Natural killer cell treated with Interleukin-12 subunit alpha and Interleukin-12 subunit beta and Interleukin-15 and Interleukin-18, amount 100 ng/mL, for 72 hours (primary cell): ENCODE measurements around the gene B3GAT1. TPM values are rescaled to one million over a fixed set of nuclear protein-coding genes. Genes with fewer than 3 reads are reported as not detected.

Source experiments
- ATAC-seq, 2 donors: fragments of 150-1000 bp; cut with Tn5 transposase in 1 of 2; sonication (Bioruptor Pico), chemical (Tn5 transposase) in 1 of 2; 2 replicates each; pipeline ENCODE4 v1.10.0; 2021
- DNase-seq: peaks from one replicate; pipeline ENCODE4 v3.0.0; 2022; ENCODE audit warnings: low spot score
- H3K27ac Mint-ChIP-seq, 2 donors: 1 replicate in 1 of 2; 2 replicates in 1 of 2; pipeline ENCODE4 v1.8.0; 2022; ENCODE audit warnings: mixed read lengths in 2 of 2, mild to moderate bottlenecking in 1 of 2, moderate library complexity in 1 of 2
- H3K27me3 Mint-ChIP-seq, 2 donors: 1 replicate in 1 of 2; 2 replicates in 1 of 2; pipeline ENCODE4 v1.8.0; 2022; ENCODE audit warnings: mixed read lengths in 2 of 2
- H3K36me3 Mint-ChIP-seq: one replicate; pipeline ENCODE4 v1.8.0; 2022; ENCODE audit warnings: mixed read lengths
- H3K4me1 Mint-ChIP-seq, 2 donors: 1 replicate in 1 of 2; 2 replicates in 1 of 2; pipeline ENCODE4 v1.8.0; 2022; ENCODE audit warnings: low read depth in 2 of 2, mixed read lengths in 2 of 2, mild to moderate bottlenecking in 1 of 2
- H3K4me3 Mint-ChIP-seq: one replicate; pipeline ENCODE4 v1.8.0; 2022; ENCODE audit warnings: mixed read lengths
- H3K9me3 Mint-ChIP-seq: 2 replicates; pipeline ENCODE4 v1.8.0; 2022; ENCODE audit warnings: mixed read lengths
- total RNA-seq, 2 donors: library from RNA; stranded (reverse); gene quantifications; one replicate each; pipeline ENCODE4 v1.2.3, GENCODE V29; 2022

The B3GAT1 gene
- total RNA-seq, 2 donors from 2014 or later = 5.4 to 10.2 TPM

GRCh38 chr11:134433251-134433650, 21.2 kb upstream of the B3GAT1 start:
- Mint-ChIP-seq H3K4me1 (peaks cover 0 to 4% of the 10 kb centered on the region in 2 donors), H3K27ac (no peak overlapping the region), H3K27me3 (peaks cover 0 to 2% of the 10 kb centered on the region in 2 donors), H3K36me3 (no peaks in the 10 kb centered on the region), H3K4me3 (no peak overlapping the region), H3K9me3 (no peaks in the 10 kb centered on the region)
- DNase-seq (no peak), ATAC-seq (no peak)

- no peak for ATAC-seq
- Mint-ChIP-seq H3K4me3 (no peak overlapping the region), H3K9me3 (no peaks in the 10 kb centered on the region), H3K36me3 (no peaks in the 10 kb centered on the region), H3K4me1 (peaks cover 0 to 4% of the 10 kb centered on the region in 2 donors), H3K27ac (no peak overlapping the region), H3K27me3 (peaks cover 0 to 2% of the 10 kb centered on the region in 2 donors)
- no peak for DNase-seq
These were observed 20.7 kb upstream of the B3GAT1 start for GRCh38 chr11:134432776-134433175.

GRCh38 chr11:134429106-134429505, 17.1 kb upstream of the B3GAT1 start:
- ATAC-seq (no peak), DNase-seq (no peak)
- no peaks in the 10 kb centered on the region for H3K9me3 Mint-ChIP-seq
- no peaks in the 10 kb centered on the region for H3K36me3 Mint-ChIP-seq
- peaks cover 0 to 8% of the 10 kb centered on the region in 2 donors for H3K27me3 Mint-ChIP-seq
- H3K27ac Mint-ChIP-seq = no peak overlapping the region
- H3K4me3 Mint-ChIP-seq = no peak overlapping the region
- H3K4me1 Mint-ChIP-seq = peaks cover 0 to 4% of the 10 kb centered on the region in 2 donors

GRCh38 chr11:134425816-134426536, 13.9 kb upstream of the B3GAT1 start:
- H3K9me3 Mint-ChIP-seq = no peaks in the 10 kb centered on the region
- peaks cover 0 to 6% of the 10 kb centered on the region in 2 donors for H3K27me3 Mint-ChIP-seq
- H3K4me3 Mint-ChIP-seq = no peak overlapping the region
- H3K4me1 Mint-ChIP-seq = peaks cover 0 to 9% of the 10 kb centered on the region in 2 donors
- no peak overlapping the region for H3K27ac Mint-ChIP-seq
- DNase-seq = no peak
- ATAC-seq = no peak
- no peaks in the 10 kb centered on the region for H3K36me3 Mint-ChIP-seq

GRCh38 chr11:134425413-134425812, 13.4 kb upstream of the B3GAT1 start:
- H3K9me3 Mint-ChIP-seq = no peaks in the 10 kb centered on the region
- H3K27ac Mint-ChIP-seq = no peak overlapping the region
- H3K4me1 Mint-ChIP-seq = peaks cover 0 to 9% of the 10 kb centered on the region in 2 donors

GRCh38 chr11:134423106-134423505, 11.1 kb upstream of the B3GAT1 start:
- H3K4me1 Mint-ChIP-seq = peaks cover 0 to 11% of the 10 kb centered on the region in 2 donors
- no peaks in the 10 kb centered on the region for H3K9me3 Mint-ChIP-seq
- no peak overlapping the region for H3K4me3 Mint-ChIP-seq
- H3K27ac Mint-ChIP-seq = no peak overlapping the region
- no peaks in the 10 kb centered on the region for H3K36me3 Mint-ChIP-seq
- H3K27me3 Mint-ChIP-seq = peaks cover 0 to 6% of the 10 kb centered on the region in 2 donors
- ATAC-seq = no peak
- no peak for DNase-seq

More at GRCh38 chr11:134425413-134425812, 13.4 kb upstream of the B3GAT1 start:
- DNase-seq (no peak), ATAC-seq (no peak)
- H3K36me3 Mint-ChIP-seq = no peaks in the 10 kb centered on the region
- peaks cover 0 to 6% of the 10 kb centered on the region in 2 donors for H3K27me3 Mint-ChIP-seq
- no peak overlapping the region for H3K4me3 Mint-ChIP-seq

GRCh38 chr11:134417871-134418840, 6.1 kb upstream of the B3GAT1 start:
- H3K27me3 Mint-ChIP-seq = peaks cover 4 to 9% of the 10 kb centered on the region in 2 donors
- DNase-seq (no peak), ATAC-seq (no peak)
- H3K27ac Mint-ChIP-seq = no peak overlapping the region
- H3K4me3 Mint-ChIP-seq = no peak overlapping the region
- H3K9me3 Mint-ChIP-seq = no peaks in the 10 kb centered on the region
- peaks cover 12 to 13% of the 10 kb centered on the region in 2 donors for H3K4me1 Mint-ChIP-seq
- H3K36me3 Mint-ChIP-seq = no peaks in the 10 kb centered on the region

GRCh38 chr11:134416726-134417125, 4.7 kb upstream of the B3GAT1 start:
- H3K36me3 Mint-ChIP-seq = no peaks in the 10 kb centered on the region
- peaks cover 7 to 13% of the 10 kb centered on the region in 2 donors for H3K4me1 Mint-ChIP-seq
- no peaks in the 10 kb centered on the region for H3K9me3 Mint-ChIP-seq
- H3K27ac Mint-ChIP-seq = no peak overlapping the region
- H3K4me3 Mint-ChIP-seq = no peak overlapping the region
- no peak for DNase-seq
- peaks cover 4 to 9% of the 10 kb centered on the region in 2 donors for H3K27me3 Mint-ChIP-seq
- no peak for ATAC-seq

- no peak for DNase-seq
- H3K27me3 Mint-ChIP-seq = peaks cover 4 to 12% of the 10 kb centered on the region in 2 donors
- no peak overlapping the region for H3K27ac Mint-ChIP-seq
- ATAC-seq = no peak
- H3K9me3 Mint-ChIP-seq = no peaks in the 10 kb centered on the region
- H3K4me3 Mint-ChIP-seq = no peak overlapping the region
- H3K4me1 Mint-ChIP-seq = peaks cover 16 to 25% of the 10 kb centered on the region in 2 donors
- H3K36me3 Mint-ChIP-seq = no peaks in the 10 kb centered on the region
These were observed 3.0 kb upstream of the B3GAT1 start for GRCh38 chr11:134414766-134415765.

- Mint-ChIP-seq H3K4me3 (peak overlapping the region; percentile 68), H3K4me1 (peaks cover 22 to 32% of the 10 kb centered on the region in 2 donors), H3K27ac (peak overlapping the region; percentile 13 to 20), H3K27me3 (peaks cover 4 to 17% of the 10 kb centered on the region in 2 donors), H3K9me3 (no peaks in the 10 kb centered on the region), H3K36me3 (no peaks in the 10 kb centered on the region)
- DNase-seq (no peak), ATAC-seq (no peak)
These were observed 2.0 kb upstream of the B3GAT1 start for GRCh38 chr11:134413826-134414731.

- H3K27ac Mint-ChIP-seq = peak overlapping the region; percentile 13 to 20
- no peak for DNase-seq
- no peaks in the 10 kb centered on the region for H3K36me3 Mint-ChIP-seq
- H3K4me3 Mint-ChIP-seq = peak overlapping the region; percentile 68
- no peak for ATAC-seq
- H3K9me3 Mint-ChIP-seq = no peaks in the 10 kb centered on the region
- H3K4me1 Mint-ChIP-seq = peaks cover 20 to 32% of the 10 kb centered on the region in 2 donors
- peaks cover 4 to 17% of the 10 kb centered on the region in 2 donors for H3K27me3 Mint-ChIP-seq
These were observed 1.2 kb upstream of the B3GAT1 start for GRCh38 chr11:134413043-134413825.
